IMR-90 (cell line): ENCODE data around the gene POLR3E. TPM values are rescaled to one million over a fixed set of nuclear protein-coding genes. Genes with fewer than 3 reads are reported as not detected.
A peak's percentile ranks its signal among the peaks of the same experiment; 100 is the strongest.

Source experiments
- ATAC-seq: fragments of 200-7000 bp; cut with Tn5 transposase; 2 replicates; pipeline ENCODE4 v1.9.1; 2020; ENCODE audit warnings: low read depth, mild to moderate bottlenecking, moderate library complexity
- BruUV-seq: library from RNA; stranded (reverse); fragments of 400-500 nt; replicated peaks from 2 replicates; lab custom pipeline; 2021; lab: Mats Ljungman, UMichigan
- CTCF ChIA-PET: fragments of 300-600 bp; formaldehyde crosslinking; extraction: SDS; loops from one replicate; lab custom pipeline; 2021; ENCODE audit warnings: antibody characterized with exemption; lab: Yijun Ruan, JAX
- POLR2A ChIA-PET: fragments of 300-600 bp; sonication (Branson Sonifier 250); formaldehyde crosslinking; loops from one replicate; lab custom pipeline; 2022; ENCODE audit warnings: antibody characterized with exemption; ENCODE audit not compliant: unreplicated experiment; lab: Charles Lee
- DNase-seq: peaks from one replicate; pipeline ENCODE4 v3.0.0; 2013
- H2AFZ ChIP-seq: replicated peaks from 2 replicates; pipeline ENCODE3; 2013; ENCODE audit warnings: low read length, mild to moderate bottlenecking; ENCODE audit not compliant: poor library complexity
- H2AK5ac ChIP-seq: 2 replicates; pipeline ENCODE4 v1.6.1; 2013; ENCODE audit warnings: low read depth, low read length, inconsistent platforms
- H2AK9ac ChIP-seq: replicated peaks from 2 replicates; pipeline ENCODE3; 2013; ENCODE audit warnings: mild to moderate bottlenecking, low read depth, low read length, moderate library complexity; ENCODE audit not compliant: poor library complexity
- H2BK120ac ChIP-seq: 2 replicates; pipeline ENCODE4 v1.6.1; 2013; ENCODE audit warnings: low read depth, low read length, inconsistent platforms
- H2BK15ac ChIP-seq: 3 replicates; pipeline ENCODE4 v1.6.1; 2013; ENCODE audit warnings: low read depth, low read length, inconsistent platforms
- H2BK20ac ChIP-seq: 2 replicates; pipeline ENCODE4 v1.6.1; 2013; ENCODE audit warnings: low read depth, mild to moderate bottlenecking, inconsistent platforms, low read length, moderate library complexity
- H2BK5ac ChIP-seq: 2 replicates; pipeline ENCODE4 v1.6.1; 2013; ENCODE audit warnings: mild to moderate bottlenecking, low read depth, low read length, inconsistent platforms; ENCODE audit not compliant: poor library complexity, severe bottlenecking
- H3K14ac ChIP-seq: replicated peaks from 2 replicates; pipeline ENCODE4 v1.6.1; 2013; ENCODE audit warnings: low read depth, low read length, inconsistent platforms
- H3K18ac ChIP-seq: 2 replicates; pipeline ENCODE4 v1.6.1; 2013; ENCODE audit warnings: low read depth, low read length, control low read depth
- H3K23ac ChIP-seq: 2 replicates; pipeline ENCODE4 v1.6.1; 2013; ENCODE audit warnings: low read depth, low read length, inconsistent platforms
- H3K27ac ChIP-seq: 2 replicates; pipeline ENCODE4 v1.5.1; 2013; ENCODE audit warnings: mild to moderate bottlenecking, control low read depth, low read length; ENCODE audit not compliant: insufficient read depth
- H3K27me3 ChIP-seq: 2 replicates; pipeline ENCODE4 v1.6.1; 2013; ENCODE audit warnings: low read length; ENCODE audit not compliant: control insufficient read depth, insufficient read depth
- H3K36me3 ChIP-seq: 2 replicates; pipeline ENCODE4 v1.6.1; 2013; ENCODE audit warnings: low read length, mixed read lengths; ENCODE audit not compliant: control insufficient read depth, insufficient read depth
- H3K4ac ChIP-seq: 2 replicates; pipeline ENCODE4 v1.6.1; 2013; ENCODE audit warnings: low read depth, low read length, inconsistent platforms
- H3K4me1 ChIP-seq: 2 replicates; pipeline ENCODE4 v1.6.1; 2013; ENCODE audit warnings: low read length, mixed read lengths; ENCODE audit not compliant: control insufficient read depth, insufficient read depth
- H3K4me2 ChIP-seq: 2 replicates; pipeline ENCODE4 v1.6.1; 2013; ENCODE audit warnings: low read depth, mild to moderate bottlenecking, control low read depth, low read length, moderate library complexity
- H3K4me3 ChIP-seq: 2 replicates; pipeline ENCODE4 v1.5.1; 2013; ENCODE audit warnings: low read depth, mild to moderate bottlenecking, control low read depth, low read length, moderate library complexity; ENCODE audit not compliant: insufficient read depth
- H3K56ac ChIP-seq: 2 replicates; pipeline ENCODE4 v1.6.1; 2013; ENCODE audit warnings: low read length, inconsistent platforms; ENCODE audit not compliant: insufficient read depth; ENCODE audit errors: extremely low read depth
- H3K79me1 ChIP-seq, 2 experiments: 2 replicates each; pipeline ENCODE4 v1.6.1; 2013; ENCODE audit warnings: low read length in 2 of 2, inconsistent platforms in 1 of 2, low read depth in 1 of 2
- H3K9ac ChIP-seq: 2 replicates; pipeline ENCODE4 v1.6.1; 2013; ENCODE audit warnings: low read depth, low read length, control low read depth
- H3K9me1 ChIP-seq: 2 replicates; pipeline ENCODE4 v1.6.1; 2013; ENCODE audit warnings: low read length, inconsistent platforms; ENCODE audit not compliant: insufficient read depth
- H3K9me3 ChIP-seq: 2 replicates; pipeline ENCODE4 v1.6.1; 2013; ENCODE audit warnings: low read length; ENCODE audit not compliant: control insufficient read depth, insufficient read depth
- H4K20me1 ChIP-seq: 2 replicates; pipeline ENCODE4 v1.6.1; 2013; ENCODE audit warnings: low read length, inconsistent platforms; ENCODE audit not compliant: insufficient read depth
- H4K5ac ChIP-seq: 2 replicates; pipeline ENCODE4 v1.6.1; 2013; ENCODE audit warnings: mild to moderate bottlenecking, low read depth, low read length, control low read depth
- H4K8ac ChIP-seq, 2 experiments: 2 replicates each; pipeline ENCODE4 v1.6.1; 2013; ENCODE audit warnings: low read depth in 2 of 2, low read length in 2 of 2, control low read depth in 1 of 2, inconsistent platforms in 1 of 2
- H4K91ac ChIP-seq: 2 replicates; pipeline ENCODE4 v1.6.1; 2013; ENCODE audit warnings: low read depth, low read length, inconsistent platforms; ENCODE audit not compliant: insufficient read depth
- BHLHE40 ChIP-seq: fragments of 150-350 bp; IDR thresholded peaks from 2 replicates; pipeline ENCODE4 v1.6.1; 2016; ENCODE audit warnings: mild to moderate bottlenecking, low read depth, low read length
- CEBPB ChIP-seq: IDR thresholded peaks from 2 replicates; pipeline ENCODE4 v1.6.1; 2012; ENCODE audit warnings: low read depth, low read length, improper control_type of control experiment
- CHD1 ChIP-seq: IDR thresholded peaks from 2 replicates; pipeline ENCODE4 v1.6.1; 2012; ENCODE audit warnings: low read depth, low read length, improper control_type of control experiment
- CTCF ChIP-seq: conservative IDR thresholded peaks from 2 replicates; pipeline ENCODE4 v1.5.1; 2012; ENCODE audit warnings: mild to moderate bottlenecking, low read depth, low read length, improper control_type of control experiment
- ELK1 ChIP-seq: fragments of 150-350 bp; IDR thresholded peaks from 2 replicates; pipeline ENCODE4 v1.6.1; 2016; ENCODE audit warnings: low read depth, mild to moderate bottlenecking, low read length, moderate library complexity, borderline replicate concordance
- FOS ChIP-seq: fragments of 150-350 bp; IDR thresholded peaks from 2 replicates; pipeline ENCODE4 v1.6.1; 2016; ENCODE audit warnings: low read depth, low read length
- MAFK ChIP-seq: IDR thresholded peaks from 2 replicates; pipeline ENCODE4 v1.6.1; 2012; ENCODE audit warnings: low read depth, low read length, improper control_type of control experiment
- MXI1 ChIP-seq: IDR thresholded peaks from 2 replicates; pipeline ENCODE4 v1.6.1; 2012; ENCODE audit warnings: low read depth, mild to moderate bottlenecking, low read length, moderate library complexity, borderline replicate concordance
- POLR2A ChIP-seq: IDR thresholded peaks from 2 replicates; pipeline ENCODE4 v1.6.1; 2012; ENCODE audit warnings: mild to moderate bottlenecking, low read depth, low read length
- RAD21 ChIP-seq: IDR thresholded peaks from 2 replicates; pipeline ENCODE4 v1.6.1; 2012; ENCODE audit warnings: low read length, improper control_type of control experiment
- RCOR1 ChIP-seq: IDR thresholded peaks from 2 replicates; pipeline ENCODE4 v1.6.1; 2012; ENCODE audit warnings: mild to moderate bottlenecking, low read length, improper control_type of control experiment; ENCODE audit not compliant: insufficient replicate concordance
- RFX5 ChIP-seq: IDR thresholded peaks from 2 replicates; pipeline ENCODE4 v1.8.0; 2012; ENCODE audit warnings: low read depth, mild to moderate bottlenecking, low read length, moderate library complexity
- SMC3 ChIP-seq: fragments of 150-350 bp; IDR thresholded peaks from 2 replicates; pipeline ENCODE4 v1.6.1; 2016; ENCODE audit warnings: low read depth, mild to moderate bottlenecking, antibody characterized with exemption, low read length, moderate library complexity
- USF2 ChIP-seq: fragments of 150-350 bp; IDR thresholded peaks from 2 replicates; pipeline ENCODE4 v1.6.1; 2017; ENCODE audit warnings: mild to moderate bottlenecking, antibody characterized with exemption, low read length, low read depth
- WGBS, 2 experiments: methylation state at CpG; one replicate each; pipeline versions ENCODE4 v1.1.5 to v1.1.7; 2013; ENCODE audit warnings: missing lambda C conversion rate in 2 of 2; ENCODE audit not compliant: insufficient read length in 1 of 2; ENCODE audit errors: extremely low coverage in 2 of 2; 5-methylcytosine and 5-hydroxymethylcytosine counted together
- dilution Hi-C: fragments of 300-500 bp; cut with HindIII; formaldehyde crosslinking; loops from one replicate; pipeline ENCODE4 v1.14.3; 2018; ENCODE audit warnings: low sequenced_read_pairs; ENCODE audit not compliant: unreplicated experiment
- in situ Hi-C: fragments of 300-500 bp; cut with MboI; formaldehyde crosslinking; loops from 3 replicates; pipeline ENCODE4 v1.14.3; 2019; ENCODE audit warnings: low sequenced_read_pairs, inconsistent platforms, mixed read lengths
- intact Hi-C: fragments of 100-400 bp; cut with micrococcal nuclease; formaldehyde crosslinking; loops from 2 replicates; pipeline ENCODE4 v1.10.0; 2022
- polyA plus RNA-seq, 3 experiments: library from polyadenylated mRNA; depleted of rRNA; stranded (reverse); fragments of >200 nt; gene quantifications; 2 replicates each; pipeline ENCODE4 v1.2.3, GENCODE V29; 2012; ENCODE audit warnings: low replicate concordance in 1 of 3
- total RNA-seq: library from RNA; depleted of rRNA; stranded (reverse); fragments of >200 nt; gene quantifications from 2 replicates; pipeline ENCODE4 v1.2.3, GENCODE V29; 2012

Gene POLR3E
- total and polyA plus RNA-seq, 2 of the 4 experiments (the other 2 are of a cell fraction), result 19.9 to 46.0 TPM

GRCh38 chr16:22353191-22353919, 56.1 kb downstream of the POLR3E start:
- dilution Hi-C loops (no loop called here), in situ Hi-C loops (no loop called here), intact Hi-C loops (loop anchor here (2.0 kb wide), 1 partner anchor 17 kb away; no protein-coding TSS in a partner anchor)
- no peaks in the 10 kb centered on the region for H3K9me3 ChIP-seq
- peak overlapping the region; percentile 97 for H3K18ac ChIP-seq
- H2BK5ac ChIP-seq, result peak overlapping the region; percentile 96
- peaks cover 16% of the 10 kb centered on the region for H3K4me1 ChIP-seq
- peak overlapping the region; percentile 19; the same call in 1 of the 2 replicates for H3K23ac ChIP-seq
- no TSS peak for BruUV-seq
- peak overlapping the region; percentile 19 for H2AFZ ChIP-seq
- H2BK15ac ChIP-seq, result peak overlapping the region; percentile 13; the same call in 1 of the 3 replicates
- H3K27me3 ChIP-seq, result no peaks in the 10 kb centered on the region
- H3K27ac ChIP-seq, result peak overlapping the region; percentile 99
- H3K9me1 ChIP-seq, result peaks cover 17% of the 10 kb centered on the region
- peak overlapping the region; percentile 38; the same call in 1 of the 2 replicates for H2BK20ac ChIP-seq
- peak overlapping the region; percentile 60 for H4K91ac ChIP-seq
- WGBS, 2 experiments, result no CpG with 5 or more reads among the region's 3 CpGs
- peaks cover 41% of the 10 kb centered on the region for H3K36me3 ChIP-seq
- H4K20me1 ChIP-seq, result peaks cover 72% of the 10 kb centered on the region
- peak overlapping the region; percentile 79 for H2AK5ac ChIP-seq
- ChIA-PET POLR2A (no interaction called here), CTCF (interaction anchor here (0.8 kb wide), 1 partner anchor 11 kb away, joined by 3 read pairs; no protein-coding TSS in a partner anchor)
- DNase-seq (peak; percentile 89), ATAC-seq (peak; percentile 80)
- H3K9ac ChIP-seq, result peak overlapping the region; percentile 10
- no peak overlapping the region for H3K4me3 ChIP-seq
- peaks cover 32 to 82% of the 10 kb centered on the region in 2 experiments for H3K79me1 ChIP-seq
- H3K4me2 ChIP-seq, result peak overlapping the region; percentile 47
- H2AK9ac ChIP-seq, result no peak overlapping the region
- H3K56ac ChIP-seq, result peak overlapping the region; percentile 75
- H3K14ac ChIP-seq, result peak overlapping the region; percentile 45
- peak overlapping the region; percentile 54 for H3K4ac ChIP-seq
- H2BK120ac ChIP-seq, result peak overlapping the region; percentile 41
- H4K5ac ChIP-seq, result peak overlapping the region; percentile 80
- peak overlapping the region; percentile 3 to 56; a peak in 3 of 4 replicates for H4K8ac ChIP-seq
- TF ChIP-seq CHD1 (no peak), POLR2A (no peak), MAFK (no peak), SMC3 (no peak), RFX5 (no peak), USF2 (no peak), BHLHE40 (peak; percentile 54), RCOR1 (no peak), CEBPB (no peak), FOS (peak; percentile 71; the same call in 1 of the 2 replicates), ELK1 (no peak), CTCF (no peak), MXI1 (peak; percentile 80), RAD21 (0 out of 2 replicates have a peak, but pooled peaks have one; percentile 1)
